ENCODE data around the gene LONP1.
"Not testable (repeated sequence)": the region's sequence is repeated elsewhere in the genome, so short reads cannot be mapped to it uniquely, and the experiment has no call there.

LONP1 gene

GRCh38 chr19:5692723-5693194 lies 27.2 kb downstream of the LONP1 start:
- no peak for DNase-seq (ENCODE audit: low read depth in 2 of 2)

DNA sequence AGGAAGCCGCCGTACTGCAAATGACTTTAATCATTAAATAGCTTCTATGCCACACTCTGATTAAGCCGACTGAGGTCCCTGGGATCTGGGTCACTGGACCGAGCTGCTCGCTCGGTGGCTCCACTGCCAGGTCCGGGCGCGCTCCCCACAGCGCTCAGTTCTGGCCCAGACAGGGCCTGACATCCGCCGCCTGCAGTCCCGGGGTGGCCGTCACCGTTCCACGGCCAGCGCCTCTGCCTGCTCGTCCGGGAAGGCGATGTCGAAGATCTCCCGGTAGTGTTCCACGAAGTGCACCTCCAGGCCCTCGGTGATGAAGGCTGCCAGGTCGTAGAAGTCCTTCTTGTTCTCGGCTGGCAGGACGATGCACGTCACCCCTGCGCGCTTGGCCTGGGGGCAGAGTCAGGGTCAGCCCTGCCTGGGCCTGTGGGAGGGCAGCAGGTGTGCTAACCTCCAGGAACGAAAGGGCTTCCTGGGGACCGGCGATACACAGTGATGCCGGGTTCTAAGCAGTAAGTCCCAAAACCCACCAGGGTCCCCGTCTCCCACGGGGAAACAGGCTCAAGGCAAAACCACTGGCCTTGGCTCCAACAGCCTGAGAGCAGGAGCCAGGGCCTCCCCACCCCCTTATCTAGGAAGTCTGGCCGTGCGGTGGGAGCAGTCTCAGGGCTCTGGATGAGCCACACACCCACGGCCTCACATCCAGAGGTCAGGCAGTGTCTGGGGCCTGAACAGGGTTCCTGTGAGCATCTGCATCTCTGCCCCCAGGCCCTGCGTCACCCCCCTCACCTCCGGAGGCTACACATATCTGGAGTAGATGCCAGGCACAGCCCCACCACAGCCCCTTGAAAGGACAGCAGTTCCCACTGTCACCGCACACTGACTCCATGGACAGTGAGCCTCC lies 27.9 kb downstream of the LONP1 start:
- DNase-seq (ENCODE audit: low read depth in 2 of 2) = no peak

GRCh38 chr19:5690955-5691821 lies 28.8 kb downstream of the LONP1 start:
- peak; percentile 59 to 76 for DNase-seq (ENCODE audit: low read depth in 2 of 2)

DNA sequence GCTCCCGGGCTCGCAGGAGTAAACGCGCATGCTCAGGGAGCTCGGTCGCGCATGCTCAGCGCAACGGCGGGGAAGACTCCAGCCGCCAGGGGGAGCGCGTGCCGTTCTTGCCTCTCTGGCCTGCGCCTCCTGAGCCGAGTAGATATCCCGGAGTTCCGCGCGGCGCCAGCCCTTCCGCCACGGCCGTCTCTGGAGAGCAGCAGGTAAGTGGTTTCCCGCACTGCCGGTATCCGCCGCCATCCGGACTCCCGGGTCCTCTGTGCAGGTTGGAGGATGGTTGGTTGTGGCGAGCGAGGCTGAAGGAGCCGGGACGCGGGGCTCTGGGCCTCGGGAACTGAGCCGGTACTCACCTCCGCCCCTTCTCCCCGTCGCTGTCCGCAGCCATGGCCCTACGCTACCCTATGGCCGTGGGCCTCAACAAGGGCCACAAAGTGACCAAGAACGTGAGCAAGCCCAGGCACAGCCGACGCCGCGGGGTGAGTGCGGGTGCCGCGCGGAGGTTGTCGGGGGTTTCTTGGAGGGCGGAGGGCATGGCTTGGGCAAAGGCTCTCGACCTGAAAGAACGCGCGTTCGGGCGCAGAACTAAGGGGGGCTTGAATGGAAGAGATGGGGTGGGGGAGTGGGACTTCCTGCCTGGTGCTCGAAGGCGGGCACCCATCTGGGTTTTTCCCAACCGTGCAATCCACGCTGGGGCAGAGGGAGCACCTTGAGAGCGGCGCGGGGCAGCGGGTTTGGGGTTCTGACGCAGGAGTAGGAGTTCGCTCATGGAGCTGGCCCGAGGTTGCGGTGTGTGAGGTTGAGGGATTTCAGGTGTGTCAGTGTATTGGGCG lies 29.6 kb downstream of the LONP1 start, which contains the start of gene RPL36:
Gene RPL36, plus strand, starts transcription at position 171 of the 830 bp plus-strand sequence. Its CDS starts 213 bp downstream, at position 384.
- peak; percentile 95 to 96 for DNase-seq (ENCODE audit: low read depth in 2 of 2)

DNA sequence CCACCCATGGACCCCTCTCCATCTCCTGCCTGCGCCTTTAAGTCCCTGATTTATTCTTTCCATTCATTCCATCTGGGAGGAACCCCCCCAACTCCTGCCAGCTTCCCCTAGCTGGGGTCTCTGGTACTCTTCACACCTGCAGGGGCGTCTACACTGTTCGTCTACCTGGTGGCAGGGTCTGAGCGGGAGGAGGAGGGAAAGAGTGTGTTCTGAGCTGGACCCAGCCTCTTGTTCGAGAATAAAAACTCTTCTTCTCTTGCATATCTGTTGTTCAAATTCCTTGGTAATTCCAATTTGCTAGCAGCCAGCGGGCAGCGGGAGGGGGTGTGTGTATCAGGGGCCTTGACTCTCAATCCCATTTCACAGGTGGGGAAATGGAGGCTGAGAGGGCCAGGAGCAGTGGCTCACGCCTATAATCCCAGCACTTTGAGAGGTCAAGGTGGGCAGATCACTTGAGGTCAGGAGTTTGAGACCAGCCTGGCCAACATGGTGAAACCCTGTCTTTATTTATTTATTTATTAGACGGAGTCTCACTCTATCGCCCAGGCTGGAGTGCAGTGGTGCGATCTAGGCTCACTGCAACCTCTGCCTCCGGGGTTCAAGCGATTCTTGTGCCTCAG lies 31.6 kb downstream of the LONP1 start:
- DNase-seq (ENCODE audit: low read depth in 2 of 2) = not testable (repeated sequence)

GRCh38 chr19:5687360-5688198 lies 32.4 kb downstream of the LONP1 start:
- no peak for DNase-seq (ENCODE audit: low read depth in 2 of 2)

GRCh38 chr19:5686647-5687359 lies 33.1 kb downstream of the LONP1 start:
- DNase-seq (ENCODE audit: low read depth in 2 of 2) = peak; percentile 90 to 93

DNA sequence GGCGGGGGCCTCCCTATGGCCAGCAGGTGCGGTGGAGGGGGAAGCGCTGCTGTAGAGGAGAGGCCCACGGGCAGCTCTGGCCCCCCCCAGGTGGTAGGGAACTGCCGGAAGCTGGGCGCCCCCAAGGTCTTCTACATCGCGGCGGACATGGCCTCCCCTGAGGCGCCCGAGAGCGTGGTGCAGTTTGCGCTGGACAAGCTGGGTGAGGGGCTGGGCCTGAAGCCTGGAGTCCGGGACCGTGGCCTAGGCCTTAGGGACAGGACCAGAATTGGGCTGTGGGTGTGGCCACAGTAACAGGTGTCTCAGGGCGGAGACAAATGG lies 33.7 kb downstream of the LONP1 start:
- no peak for DNase-seq (ENCODE audit: low read depth in 2 of 2)

- DNase-seq (ENCODE audit: low read depth in 2 of 2) = no peak
Measured at GRCh38 chr19:5684694-5685430, 35.1 kb downstream of the LONP1 start.

- no peak for DNase-seq (ENCODE audit: low read depth in 2 of 2)
Measured at GRCh38 chr19:5683177-5683886, 36.6 kb downstream of the LONP1 start.

DNA sequence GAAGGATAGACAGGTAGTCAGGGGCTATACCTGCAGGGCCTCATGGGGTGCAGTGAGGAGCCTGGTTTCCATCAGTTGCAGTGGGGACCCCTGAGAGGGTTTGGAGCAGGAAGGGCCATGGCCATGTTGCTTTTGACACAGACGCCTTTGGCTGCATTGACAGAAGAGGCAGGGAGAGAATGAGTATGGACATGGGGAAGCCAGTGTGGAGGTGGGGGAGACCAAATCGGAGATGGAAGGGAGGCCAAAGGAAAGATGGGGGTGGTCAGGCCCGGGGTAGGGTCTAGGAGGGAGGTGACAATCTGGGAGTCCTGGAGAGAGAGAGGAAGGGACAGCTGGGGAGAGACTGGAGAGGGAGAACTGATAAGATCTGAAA lies 37.9 kb downstream of the LONP1 start:
- no peak for DNase-seq (ENCODE audit: low read depth in 2 of 2)

DNA sequence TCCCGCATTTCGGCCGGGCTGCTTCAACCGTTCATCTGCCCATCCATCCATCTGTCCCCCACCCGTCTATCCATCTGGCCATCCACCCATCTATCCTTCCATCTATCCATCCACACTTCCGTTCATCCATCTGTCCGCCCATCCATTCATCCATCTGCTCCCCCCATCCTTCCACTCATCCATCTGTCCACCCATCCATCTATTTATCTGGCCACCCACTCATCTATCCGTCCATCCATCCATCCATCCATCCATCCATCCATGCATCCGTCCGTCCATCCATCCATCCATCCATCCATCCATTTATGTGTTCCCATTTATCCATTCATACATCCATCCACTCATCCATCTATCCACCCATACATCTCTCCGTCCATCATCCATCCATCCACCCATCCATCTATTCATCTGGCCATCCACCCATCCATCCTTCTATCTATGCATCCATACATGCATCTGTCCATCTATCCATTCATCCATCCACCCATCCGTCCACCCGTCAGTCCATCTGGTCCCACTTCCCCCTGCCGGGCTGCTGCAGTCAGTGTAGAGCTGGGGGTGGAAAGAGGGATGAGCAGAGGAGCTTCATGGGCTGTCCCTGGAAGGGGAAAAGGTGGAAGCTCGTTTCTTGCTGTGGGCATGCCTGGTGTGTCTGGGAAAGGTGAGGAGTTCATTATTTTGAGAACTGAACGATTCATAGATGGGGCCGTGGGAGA lies 38.4 kb downstream of the LONP1 start:
- no peak for DNase-seq (ENCODE audit: low read depth in 2 of 2)

GRCh38 chr19:5680437-5681368 lies 39.2 kb downstream of the LONP1 start, which contains the start of the genes HSD11B1L and MICOS13:
TSS of gene HSD11B1L (plus strand) at chr19:5681027. CDS start at chr19:5684833, 3,806 bp downstream.
TSS of gene MICOS13 (minus strand) at chr19:5680516. CDS start at chr19:5680486, 30 bp downstream.
- peak; percentile 97 to 98 for DNase-seq (ENCODE audit: low read depth in 2 of 2)

- DNase-seq (ENCODE audit: low read depth in 2 of 2) = no peak
Measured at GRCh38 chr19:5680084-5680436, 39.9 kb downstream of the LONP1 start.

- no peak for DNase-seq (ENCODE audit: low read depth in 2 of 2)
Measured at GRCh38 chr19:5679289-5680083, 40.5 kb downstream of the LONP1 start.

All from stimulated activated CD8-positive, alpha-beta memory T cell treated with anti-CD3 and anti-CD28 coated beads, Interleukin-7, amount 100 ng/mL, for 4 hours (primary cell).